Fibroblast of villous mesenchyme (primary cell): Measurements from ENCODE around the gene SH2D4B. TPM values are rescaled to one million over a fixed set of nuclear protein-coding genes. Genes with fewer than 3 reads are reported as not detected.

Source experiments
- DNase-seq: peaks from one replicate; pipeline ENCODE4 v3.0.0-alpha.2; 2010; ENCODE audit warnings: low read depth
- H3K4me3 ChIP-seq: 2 replicates; pipeline ENCODE4 v1.5.1; 2011; ENCODE audit warnings: low read depth, mild to moderate bottlenecking, low read length
- total RNA-seq: library from RNA; depleted of rRNA; stranded (reverse); fragments of >200 nt; gene quantifications from 2 replicates; pipeline ENCODE4 v1.2.3, GENCODE V29; 2012
- TF ChIP-seq, protein P1 (sequence below): IDR thresholded peaks from 2 replicates; pipeline ENCODE4 v1.5.1; 2012; ENCODE audit warnings: low read depth, mild to moderate bottlenecking, low read length; ENCODE audit not compliant: insufficient read depth

The SH2D4B gene
- total RNA-seq, 1 donor: not detected

DNA sequence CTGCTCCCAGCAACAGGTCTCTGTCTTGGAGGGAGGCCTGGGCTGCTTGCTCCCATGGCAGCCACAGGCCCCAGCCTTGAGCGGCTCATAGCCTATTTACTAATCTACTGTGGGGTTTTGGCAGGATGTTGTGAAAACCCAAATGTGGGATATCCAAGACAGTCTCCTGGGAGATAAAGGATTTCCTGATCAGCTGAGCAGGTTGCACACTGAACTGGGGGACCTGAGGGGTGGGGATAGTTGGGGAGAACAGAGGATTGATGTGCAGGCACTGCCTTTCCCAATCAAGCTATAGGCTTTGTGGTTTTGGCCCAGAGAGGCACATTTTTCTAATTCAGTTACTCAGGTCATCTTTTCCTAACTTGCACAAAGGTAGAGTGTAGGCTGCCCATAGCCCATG lies 92.6 kb downstream of the SH2D4B start:
- no peak overlapping the region for H3K4me3 ChIP-seq
- TF ChIP-seq, protein P1, sequence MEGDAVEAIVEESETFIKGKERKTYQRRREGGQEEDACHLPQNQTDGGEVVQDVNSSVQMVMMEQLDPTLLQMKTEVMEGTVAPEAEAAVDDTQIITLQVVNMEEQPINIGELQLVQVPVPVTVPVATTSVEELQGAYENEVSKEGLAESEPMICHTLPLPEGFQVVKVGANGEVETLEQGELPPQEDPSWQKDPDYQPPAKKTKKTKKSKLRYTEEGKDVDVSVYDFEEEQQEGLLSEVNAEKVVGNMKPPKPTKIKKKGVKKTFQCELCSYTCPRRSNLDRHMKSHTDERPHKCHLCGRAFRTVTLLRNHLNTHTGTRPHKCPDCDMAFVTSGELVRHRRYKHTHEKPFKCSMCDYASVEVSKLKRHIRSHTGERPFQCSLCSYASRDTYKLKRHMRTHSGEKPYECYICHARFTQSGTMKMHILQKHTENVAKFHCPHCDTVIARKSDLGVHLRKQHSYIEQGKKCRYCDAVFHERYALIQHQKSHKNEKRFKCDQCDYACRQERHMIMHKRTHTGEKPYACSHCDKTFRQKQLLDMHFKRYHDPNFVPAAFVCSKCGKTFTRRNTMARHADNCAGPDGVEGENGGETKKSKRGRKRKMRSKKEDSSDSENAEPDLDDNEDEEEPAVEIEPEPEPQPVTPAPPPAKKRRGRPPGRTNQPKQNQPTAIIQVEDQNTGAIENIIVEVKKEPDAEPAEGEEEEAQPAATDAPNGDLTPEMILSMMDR: no peak
- no peak for DNase-seq

DNA sequence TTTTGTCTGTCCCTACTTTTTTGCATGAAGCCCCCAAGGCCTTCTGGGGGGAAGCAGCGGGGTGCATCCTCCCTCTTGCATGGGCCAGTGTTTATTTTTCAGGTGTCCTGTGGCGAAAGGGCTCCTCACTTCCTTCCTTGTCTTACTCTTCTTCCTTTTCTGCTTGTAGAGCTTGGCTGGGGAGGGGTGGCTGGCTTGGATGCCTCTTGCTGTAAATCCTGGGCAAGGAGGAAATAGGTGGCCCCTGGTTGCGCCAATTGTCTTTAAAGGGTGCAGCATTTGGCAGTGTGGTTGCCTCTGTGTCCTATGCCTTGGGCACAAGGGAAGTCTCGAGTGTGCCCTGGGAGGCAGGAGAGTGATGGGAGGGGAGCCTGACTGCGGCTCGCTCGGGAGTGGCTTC lies 95.0 kb downstream of the SH2D4B start:
- TF ChIP-seq, protein P1: no peak
- no peak overlapping the region for H3K4me3 ChIP-seq
- DNase-seq: no peak

DNA sequence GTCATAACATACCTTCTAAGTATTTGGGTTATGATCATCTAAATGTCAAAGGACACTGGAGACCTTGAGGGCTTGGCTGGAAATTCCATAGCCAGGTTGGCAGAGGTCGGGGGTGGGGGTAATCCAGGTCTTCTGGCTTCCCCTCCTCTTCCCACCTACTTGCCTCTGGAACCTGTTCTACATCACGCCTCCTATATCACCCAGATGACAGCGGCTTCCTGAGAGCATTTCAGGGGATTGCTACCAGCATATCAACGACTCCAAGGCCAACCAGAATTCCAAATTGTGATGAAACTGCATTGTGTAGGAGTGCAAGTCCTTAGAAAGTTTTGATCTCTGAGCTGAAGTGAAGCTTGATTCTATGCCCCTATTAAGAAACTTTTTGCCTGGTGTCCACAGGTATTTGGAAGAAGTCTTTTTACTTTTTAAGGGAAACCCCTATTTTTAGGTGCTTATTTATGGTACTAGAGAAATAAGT lies 95.7 kb downstream of the SH2D4B start:
- no peak for DNase-seq
- H3K4me3 ChIP-seq: no peak overlapping the region
- TF ChIP-seq, protein P1: no peak

DNA sequence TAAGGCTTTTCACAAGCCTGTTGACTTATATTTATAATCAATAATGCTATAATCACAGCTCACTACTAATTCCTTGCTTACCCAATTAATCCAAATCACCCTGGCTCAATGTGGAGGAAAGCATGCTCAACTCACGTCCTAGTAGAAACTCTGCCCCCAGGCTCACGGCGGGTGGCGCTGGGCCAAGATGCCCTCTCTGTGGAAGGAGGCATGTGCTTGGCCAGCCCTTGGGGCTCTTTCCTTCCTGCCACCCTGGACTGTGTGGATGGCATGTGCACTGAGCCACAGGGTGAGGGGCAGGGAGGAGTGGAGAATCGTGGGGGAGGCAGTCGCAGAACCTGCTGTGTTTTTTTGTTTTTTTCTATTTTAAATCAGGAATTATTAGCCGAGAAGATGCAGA lies 96.2 kb downstream of the SH2D4B start:
- no peak overlapping the region for H3K4me3 ChIP-seq
- TF ChIP-seq, protein P1: no peak
- no peak for DNase-seq

DNA sequence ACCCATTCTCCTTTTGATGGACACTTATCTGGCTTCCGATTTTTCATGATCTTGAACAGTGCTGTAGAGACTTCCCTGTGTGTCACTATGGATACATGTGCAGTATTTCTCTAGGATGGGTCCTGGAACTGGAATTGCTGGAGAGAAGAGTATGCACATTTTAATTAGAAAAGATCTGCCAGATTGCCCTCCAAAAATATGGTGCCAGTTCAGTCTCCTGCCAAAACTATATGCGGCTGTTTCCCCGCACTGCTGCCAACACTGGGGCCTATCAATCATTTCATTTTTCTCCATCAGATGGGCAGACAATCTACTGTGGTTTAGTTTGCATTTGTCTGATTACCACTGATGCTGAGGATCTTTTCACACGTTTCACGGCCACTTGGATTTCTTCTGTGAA lies 105.0 kb downstream of the SH2D4B start:
- H3K4me3 ChIP-seq: no peak overlapping the region
- TF ChIP-seq, protein P1: no peak
- no peak for DNase-seq

DNA sequence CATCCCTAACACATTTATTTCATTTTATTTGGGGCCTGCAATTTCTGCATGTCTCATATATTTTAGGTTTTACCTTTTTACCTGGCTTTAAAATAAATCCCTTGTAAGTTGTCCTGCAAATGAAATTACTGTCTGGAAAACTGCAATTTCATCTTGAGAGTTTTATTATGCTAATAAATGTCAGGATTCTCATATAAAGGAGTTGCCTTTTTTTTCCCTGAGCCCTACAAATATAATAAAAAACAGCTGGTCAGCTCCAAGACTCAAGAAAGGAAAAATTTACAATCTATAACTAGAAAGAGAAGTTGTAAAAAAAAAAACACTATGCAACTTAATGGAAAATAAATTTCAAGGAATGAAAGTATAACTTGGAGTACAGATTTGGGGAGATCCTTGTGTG lies 108.7 kb downstream of the SH2D4B start:
- peak; percentile 17 for DNase-seq
- H3K4me3 ChIP-seq: no peak overlapping the region
- TF ChIP-seq, protein P1: no peak

DNA sequence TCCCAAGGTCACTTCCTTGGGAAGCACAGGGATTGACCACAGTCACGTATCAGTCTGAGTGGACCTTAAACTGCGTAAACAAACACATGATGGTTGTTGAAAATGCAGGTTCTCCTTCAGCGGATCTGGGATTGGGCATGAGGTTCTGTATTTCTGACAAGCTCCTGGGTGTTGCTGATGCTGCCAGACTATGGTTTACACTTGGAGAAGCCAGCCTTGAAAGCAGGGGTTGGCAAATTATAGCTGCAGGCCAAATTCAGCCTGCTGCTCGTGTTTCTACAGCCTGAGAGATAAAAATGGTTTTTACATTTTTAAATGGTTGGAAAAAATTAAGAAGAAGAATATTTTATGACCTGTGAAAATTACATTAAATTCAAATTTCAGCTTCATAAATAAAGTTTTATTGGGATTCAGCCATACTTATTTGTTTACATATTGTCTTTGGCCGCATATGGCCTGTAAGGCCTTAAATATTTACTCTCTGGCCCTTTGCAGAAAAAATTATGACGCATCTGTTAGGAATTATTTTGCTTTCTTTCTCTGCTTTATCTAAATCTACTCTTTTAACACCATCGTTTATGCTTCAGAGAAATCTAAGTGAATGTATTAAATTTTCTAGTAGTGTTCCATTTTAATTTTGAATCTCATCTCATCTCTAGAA lies 109.6 kb downstream of the SH2D4B start:
- no peak overlapping the region for H3K4me3 ChIP-seq
- peak; percentile 36 for DNase-seq
- TF ChIP-seq, protein P1: no peak
